ENCODE results near the gene GRIK4.
A peak's percentile ranks its signal among the peaks of the same experiment; 100 is the strongest.
"Not testable (repeated sequence)": the region's sequence is repeated elsewhere in the genome, so short reads cannot be mapped to it uniquely, and the experiment has no call there.

GRIK4 gene

GRCh38 chr11:120577624-120578363, 66.2 kb downstream of the GRIK4 start:
- no peak for DNase-seq

GRCh38 chr11:120578596-120579154, 67.1 kb downstream of the GRIK4 start:
- DNase-seq: no peak

GRCh38 chr11:120579611-120580031, 68.1 kb downstream of the GRIK4 start:
- no peak for DNase-seq

GRCh38 chr11:120581313-120581712, 69.8 kb downstream of the GRIK4 start:
- no peak for DNase-seq

GRCh38 chr11:120582535-120582934, 71.0 kb downstream of the GRIK4 start:
- not testable (repeated sequence) for DNase-seq

GRCh38 chr11:120586072-120586471, 74.5 kb downstream of the GRIK4 start:
- DNase-seq: no peak

GRCh38 chr11:120586728-120587127, 75.2 kb downstream of the GRIK4 start:
- DNase-seq: no peak

GRCh38 chr11:120587299-120587698, 75.8 kb downstream of the GRIK4 start:
- DNase-seq: no peak

- DNase-seq: no peak
Measured at GRCh38 chr11:120589376-120589775, 77.8 kb downstream of the GRIK4 start.

GRCh38 chr11:120590472-120590871, 78.9 kb downstream of the GRIK4 start:
- DNase-seq: peak in 1 of 14 donors; percentile 20

- DNase-seq: no peak
Measured at GRCh38 chr11:120594746-120595145, 83.2 kb downstream of the GRIK4 start.

- DNase-seq: no peak
Measured at GRCh38 chr11:120595557-120595956, 84.0 kb downstream of the GRIK4 start.

- DNase-seq: no peak
Measured at GRCh38 chr11:120597250-120598215, 86.0 kb downstream of the GRIK4 start.

- DNase-seq: no peak
Measured at GRCh38 chr11:120598517-120599257, 87.1 kb downstream of the GRIK4 start.

GRCh38 chr11:120599816-120600420, 88.4 kb downstream of the GRIK4 start:
- no peak for DNase-seq

GRCh38 chr11:120601536-120601935, 90.0 kb downstream of the GRIK4 start:
- DNase-seq: peak in 1 of 14 donors; percentile 33

GRCh38 chr11:120603071-120603470, 91.5 kb downstream of the GRIK4 start:
- no peak for DNase-seq

GRCh38 chr11:120605469-120605868, 93.9 kb downstream of the GRIK4 start:
- DNase-seq: no peak

- DNase-seq: no peak
Measured at GRCh38 chr11:120606211-120607010, 94.9 kb downstream of the GRIK4 start.

- DNase-seq: no peak
Measured at GRCh38 chr11:120608061-120608460, 96.5 kb downstream of the GRIK4 start.

GRCh38 chr11:120608760-120609211, 97.2 kb downstream of the GRIK4 start:
- peak in 1 of 14 donors; percentile 32 for DNase-seq
